Type B pancreatic cell (in vitro differentiated cells): ENCODE measurements around the gene CHMP4A. TPM values are rescaled to one million over a fixed set of nuclear protein-coding genes. Genes with fewer than 3 reads are reported as not detected.
A peak's percentile ranks its signal among the peaks of the same experiment; 100 is the strongest.

Experiments used
- DNase-seq: peaks from one replicate; pipeline ENCODE4 v3.0.0; 2021; ENCODE audit warnings: mixed read lengths; ENCODE audit not compliant: unreplicated experiment; ENCODE audit errors: extremely low spot score
- H3K27ac Mint-ChIP-seq: 2 replicates; pipeline ENCODE4 v1.8.0; 2021; ENCODE audit warnings: mild to moderate bottlenecking, mixed read lengths
- H3K27me3 Mint-ChIP-seq: 2 replicates; pipeline ENCODE4 v1.8.0; 2021; ENCODE audit warnings: mixed read lengths
- H3K36me3 Mint-ChIP-seq: 2 replicates; pipeline ENCODE4 v1.8.0; 2021; ENCODE audit warnings: mixed read lengths
- H3K4me1 Mint-ChIP-seq: one replicate; pipeline ENCODE4 v1.8.0; 2021; ENCODE audit warnings: mixed read lengths; ENCODE audit not compliant: unreplicated experiment
- H3K4me3 Mint-ChIP-seq: 2 replicates; pipeline ENCODE4 v1.8.0; 2021; ENCODE audit warnings: mild to moderate bottlenecking, mixed read lengths
- H3K9me3 Mint-ChIP-seq: 2 replicates; pipeline ENCODE4 v1.8.0; 2021; ENCODE audit warnings: mixed read lengths
- total RNA-seq: library from RNA; stranded (reverse); gene quantifications from 2 replicates; pipeline ENCODE4 v1.2.1, GENCODE V29; 2021; ENCODE audit warnings: low replicate concordance
- TF ChIP-seq, protein P1 (sequence below): fragments of 200-600 bp; sonication (generic); conservative IDR thresholded peaks from 2 replicates; pipeline ENCODE4 v1.5.0; 2021; ENCODE audit warnings: antibody characterized with exemption, mild to moderate bottlenecking

CHMP4A gene
- total RNA-seq, 1 donor from 2014 or later = 44.3 TPM

DNA sequence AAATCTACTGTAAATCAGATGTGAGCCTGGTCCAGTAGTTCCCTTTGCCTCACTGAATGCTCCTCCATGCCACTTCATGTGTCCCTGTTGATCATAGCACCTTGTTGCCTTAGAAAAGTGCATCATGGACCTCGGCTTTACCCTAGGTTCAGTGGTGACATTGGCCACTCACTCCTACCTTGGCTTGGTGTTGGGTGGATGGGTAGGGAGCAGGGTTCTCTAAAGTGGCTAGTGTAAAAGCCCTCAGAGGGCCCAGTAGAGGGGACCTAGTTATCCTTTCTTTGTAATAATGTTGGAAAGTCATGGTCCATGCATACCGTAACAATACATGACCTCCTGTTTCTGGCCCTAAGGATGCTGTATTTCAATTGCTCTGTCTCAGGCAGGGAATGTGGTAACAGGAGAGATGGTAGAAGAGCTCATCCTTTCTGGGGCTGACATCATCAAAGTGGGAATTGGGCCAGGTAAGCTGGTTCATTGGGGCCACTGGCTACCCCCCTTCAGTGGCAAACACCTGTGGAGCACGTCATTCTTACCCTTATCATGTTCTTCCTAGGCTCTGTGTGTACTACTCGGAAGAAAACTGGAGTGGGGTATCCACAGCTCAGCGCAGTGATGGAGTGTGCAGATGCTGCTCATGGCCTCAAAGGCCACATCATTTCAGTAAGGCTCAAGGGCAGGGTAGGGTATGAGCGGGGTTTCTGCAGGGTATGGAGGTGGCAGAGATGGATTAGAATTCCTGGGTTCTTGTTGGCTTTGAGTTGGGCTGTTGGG, 23.6 kb upstream of the CHMP4A start:
- Mint-ChIP-seq H3K36me3 (peaks cover 29% of the 10 kb centered on the region), H3K4me3 (no peak overlapping the region), H3K27ac (no peak overlapping the region), H3K9me3 (no peaks in the 10 kb centered on the region), H3K4me1 (peaks cover 32% of the 10 kb centered on the region), H3K27me3 (no peaks in the 10 kb centered on the region)
- TF ChIP-seq, protein P1, sequence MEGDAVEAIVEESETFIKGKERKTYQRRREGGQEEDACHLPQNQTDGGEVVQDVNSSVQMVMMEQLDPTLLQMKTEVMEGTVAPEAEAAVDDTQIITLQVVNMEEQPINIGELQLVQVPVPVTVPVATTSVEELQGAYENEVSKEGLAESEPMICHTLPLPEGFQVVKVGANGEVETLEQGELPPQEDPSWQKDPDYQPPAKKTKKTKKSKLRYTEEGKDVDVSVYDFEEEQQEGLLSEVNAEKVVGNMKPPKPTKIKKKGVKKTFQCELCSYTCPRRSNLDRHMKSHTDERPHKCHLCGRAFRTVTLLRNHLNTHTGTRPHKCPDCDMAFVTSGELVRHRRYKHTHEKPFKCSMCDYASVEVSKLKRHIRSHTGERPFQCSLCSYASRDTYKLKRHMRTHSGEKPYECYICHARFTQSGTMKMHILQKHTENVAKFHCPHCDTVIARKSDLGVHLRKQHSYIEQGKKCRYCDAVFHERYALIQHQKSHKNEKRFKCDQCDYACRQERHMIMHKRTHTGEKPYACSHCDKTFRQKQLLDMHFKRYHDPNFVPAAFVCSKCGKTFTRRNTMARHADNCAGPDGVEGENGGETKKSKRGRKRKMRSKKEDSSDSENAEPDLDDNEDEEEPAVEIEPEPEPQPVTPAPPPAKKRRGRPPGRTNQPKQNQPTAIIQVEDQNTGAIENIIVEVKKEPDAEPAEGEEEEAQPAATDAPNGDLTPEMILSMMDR = no peak
- DNase-seq = no peak

- peaks cover 36% of the 10 kb centered on the region for H3K4me1 Mint-ChIP-seq
- no peak for DNase-seq
- H3K9me3 Mint-ChIP-seq = no peaks in the 10 kb centered on the region
- TF ChIP-seq, protein P1 = no peak
- H3K27me3 Mint-ChIP-seq = no peaks in the 10 kb centered on the region
- H3K4me3 Mint-ChIP-seq = no peak overlapping the region
- no peak overlapping the region for H3K27ac Mint-ChIP-seq
- H3K36me3 Mint-ChIP-seq = peaks cover 29% of the 10 kb centered on the region
These were observed 22.8 kb upstream of the CHMP4A start for GRCh38 chr14:24235804-24236688.

DNA sequence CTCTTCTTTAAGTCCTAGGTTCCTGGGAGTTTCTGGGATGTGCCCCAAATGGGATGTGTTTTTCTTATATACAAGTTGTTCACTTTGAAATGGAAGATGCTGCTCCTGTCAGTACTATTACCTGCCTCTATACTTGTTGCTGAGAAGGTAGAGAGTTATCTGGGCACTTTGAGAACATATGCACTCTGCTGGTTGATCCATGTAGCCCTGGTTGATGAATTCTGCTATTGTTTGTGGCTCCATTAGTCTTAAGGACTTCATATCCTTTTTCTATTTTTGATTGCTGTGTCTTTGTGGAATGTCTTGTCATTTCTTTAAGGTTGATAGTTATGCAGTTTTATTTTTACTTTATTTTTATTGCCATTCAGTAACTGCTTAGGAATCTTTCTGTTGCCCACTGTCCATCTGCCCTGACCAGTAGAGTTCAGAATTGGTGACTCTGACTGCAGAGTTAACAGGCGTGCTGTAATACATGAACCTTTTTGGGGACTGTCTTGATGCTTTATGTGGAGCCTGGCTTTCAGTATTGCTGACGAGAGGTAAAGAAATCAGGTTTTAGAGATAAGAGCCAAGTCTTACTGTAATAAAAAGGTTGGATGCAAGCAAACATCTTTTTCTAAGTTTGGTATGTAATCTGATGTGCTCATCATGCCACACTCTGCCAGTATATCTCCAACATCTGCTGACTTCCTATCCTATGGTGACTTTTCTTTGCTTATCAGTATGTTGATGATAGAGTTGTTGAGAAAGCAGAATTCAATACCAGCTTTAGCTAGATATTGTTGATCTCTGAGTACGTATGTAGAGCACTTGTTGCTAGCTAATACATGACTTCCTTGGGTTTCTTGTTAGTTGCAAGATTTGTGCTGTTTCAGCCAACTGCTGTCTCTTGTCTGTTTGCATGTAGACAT, 21.1 kb upstream of the CHMP4A start:
- Mint-ChIP-seq H3K4me3 (peak overlapping the region; percentile 75), H3K36me3 (peaks cover 25% of the 10 kb centered on the region), H3K9me3 (no peaks in the 10 kb centered on the region), H3K4me1 (peaks cover 36% of the 10 kb centered on the region), H3K27ac (peak overlapping the region; percentile 33), H3K27me3 (no peaks in the 10 kb centered on the region)
- TF ChIP-seq, protein P1 = no peak
- DNase-seq = no peak

- DNase-seq = no peak
- Mint-ChIP-seq H3K4me3 (peak overlapping the region; percentile 98), H3K27ac (peak overlapping the region; percentile 97), H3K9me3 (no peaks in the 10 kb centered on the region), H3K4me1 (peaks cover 32% of the 10 kb centered on the region), H3K36me3 (peaks cover 25% of the 10 kb centered on the region), H3K27me3 (no peaks in the 10 kb centered on the region)
- TF ChIP-seq, protein P1 = no peak
These were observed 20.2 kb upstream of the CHMP4A start for GRCh38 chr14:24233538-24233866.
